ENCODE results near the gene KIF5A. TPM values are rescaled to one million over a fixed set of nuclear protein-coding genes. Genes with fewer than 3 reads are reported as not detected.

The KIF5A gene
- polyA plus RNA-seq, 2 donors = 0.12 to 0.24 TPM

DNA sequence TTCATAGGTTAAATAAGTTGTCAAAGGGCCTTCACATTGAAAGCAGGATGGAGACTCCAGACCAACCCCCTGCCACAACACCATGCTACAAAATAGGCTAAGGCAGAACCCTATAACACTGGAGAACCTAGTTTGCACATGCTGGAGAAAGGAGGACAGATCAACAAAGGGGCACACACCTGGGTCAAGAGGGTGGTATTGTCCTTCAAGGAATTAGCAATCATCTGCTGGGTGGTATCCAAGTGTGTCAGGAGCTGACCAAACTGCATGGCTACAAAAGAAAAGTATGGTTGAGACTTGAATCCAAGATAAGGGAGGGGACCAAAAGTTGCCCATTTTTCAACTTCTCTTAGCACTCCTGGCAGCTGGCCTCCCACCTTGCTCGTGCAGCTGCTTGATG lies 18.0 kb upstream of the KIF5A start:
- Histone ChIP-seq H3K4me3 (ENCODE audit: low read depth in 1 of 2, low read length in 2 of 2) (no peak overlapping the region), H3K27me3 (ENCODE audit: control insufficient read depth in 1 of 2, insufficient read depth in 2 of 2, low read length in 2 of 2) (no peaks in the 10 kb centered on the region), H3K27ac (ENCODE audit: low read depth in 2 of 2, low read length in 1 of 2) (no peak overlapping the region), H3K36me3 (ENCODE audit: control insufficient read depth in 2 of 2, insufficient read depth in 2 of 2, low read length in 1 of 2) (peaks cover 36 to 41% of the 10 kb centered on the region in 2 donors), H3K4me1 (ENCODE audit: control insufficient read depth in 2 of 2, insufficient read depth in 2 of 2, low read length in 1 of 2) (no peaks in the 10 kb centered on the region), H3K9me3 (ENCODE audit: control insufficient read depth in 2 of 2, insufficient read depth in 1 of 2, low read depth in 1 of 2, low read length in 1 of 2) (no peaks in the 10 kb centered on the region)
- 67 to 72% methylated on average over 1 of the region's 1 CpG for WGBS, 2 donors

DNA sequence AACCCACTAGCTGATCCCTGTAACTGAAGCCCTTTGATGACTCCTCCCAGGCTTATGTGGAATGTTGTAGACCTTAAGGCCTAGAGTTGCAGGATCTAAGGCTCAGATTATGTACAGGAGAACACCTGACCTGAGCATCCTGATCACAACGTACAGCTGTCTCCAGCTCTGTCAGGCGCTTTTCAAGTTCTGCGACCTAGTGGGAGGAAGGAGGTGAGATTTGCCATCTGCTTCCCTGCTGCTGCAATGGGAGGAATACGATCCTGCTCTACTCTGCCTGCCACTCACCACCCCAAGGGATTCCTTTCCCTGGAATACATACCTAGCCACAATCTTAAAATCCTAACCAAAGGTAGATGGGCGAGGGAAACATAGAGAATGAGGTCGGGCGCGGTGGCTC lies 16.7 kb upstream of the KIF5A start:
- WGBS, 2 donors = 93 to 99% methylated on average over 8 of the region's 8 CpGs
- H3K4me3 ChIP-seq (ENCODE audit: low read depth in 1 of 2, low read length in 2 of 2) = no peak overlapping the region
- H3K4me1 ChIP-seq (ENCODE audit: control insufficient read depth in 2 of 2, insufficient read depth in 2 of 2, low read length in 1 of 2) = no peaks in the 10 kb centered on the region
- no peak overlapping the region for H3K27ac ChIP-seq (ENCODE audit: low read depth in 2 of 2, low read length in 1 of 2)
- no peaks in the 10 kb centered on the region for H3K27me3 ChIP-seq (ENCODE audit: control insufficient read depth in 1 of 2, insufficient read depth in 2 of 2, low read length in 2 of 2)
- peaks cover 34 to 40% of the 10 kb centered on the region in 2 donors for H3K36me3 ChIP-seq (ENCODE audit: control insufficient read depth in 2 of 2, insufficient read depth in 2 of 2, low read length in 1 of 2)
- H3K9me3 ChIP-seq (ENCODE audit: control insufficient read depth in 2 of 2, insufficient read depth in 1 of 2, low read depth in 1 of 2, low read length in 1 of 2) = no peaks in the 10 kb centered on the region

DNA sequence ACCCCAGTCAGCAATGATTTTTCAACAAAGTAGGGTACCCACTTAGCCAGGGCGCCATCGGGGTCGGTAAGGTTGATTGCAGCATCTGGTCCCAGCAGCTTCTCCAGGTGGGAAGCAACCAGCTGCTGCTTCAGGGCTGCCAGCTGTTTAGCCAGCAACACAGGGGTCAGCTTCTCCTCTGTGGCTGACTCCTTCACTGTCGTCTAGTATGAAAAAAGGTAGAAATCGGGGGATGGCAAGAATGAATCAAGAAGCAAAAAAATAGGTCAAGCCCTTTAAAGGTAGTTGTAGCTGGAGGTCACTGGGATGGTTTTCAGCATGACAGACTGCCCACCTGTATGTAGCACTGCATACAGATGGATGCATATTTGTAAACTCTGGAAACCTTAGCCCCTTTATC lies 15.6 kb upstream of the KIF5A start:
- no peaks in the 10 kb centered on the region for H3K4me1 ChIP-seq (ENCODE audit: control insufficient read depth in 2 of 2, insufficient read depth in 2 of 2, low read length in 1 of 2)
- no peaks in the 10 kb centered on the region for H3K27me3 ChIP-seq (ENCODE audit: control insufficient read depth in 1 of 2, insufficient read depth in 2 of 2, low read length in 2 of 2)
- H3K27ac ChIP-seq (ENCODE audit: low read depth in 2 of 2, low read length in 1 of 2) = no peak overlapping the region
- no peaks in the 10 kb centered on the region for H3K9me3 ChIP-seq (ENCODE audit: control insufficient read depth in 2 of 2, insufficient read depth in 1 of 2, low read depth in 1 of 2, low read length in 1 of 2)
- peaks cover 30 to 40% of the 10 kb centered on the region in 2 donors for H3K36me3 ChIP-seq (ENCODE audit: control insufficient read depth in 2 of 2, insufficient read depth in 2 of 2, low read length in 1 of 2)
- WGBS, 2 donors = 90 to 93% methylated on average over 5 of the region's 5 CpGs
- no peak overlapping the region for H3K4me3 ChIP-seq (ENCODE audit: low read depth in 1 of 2, low read length in 2 of 2)

DNA sequence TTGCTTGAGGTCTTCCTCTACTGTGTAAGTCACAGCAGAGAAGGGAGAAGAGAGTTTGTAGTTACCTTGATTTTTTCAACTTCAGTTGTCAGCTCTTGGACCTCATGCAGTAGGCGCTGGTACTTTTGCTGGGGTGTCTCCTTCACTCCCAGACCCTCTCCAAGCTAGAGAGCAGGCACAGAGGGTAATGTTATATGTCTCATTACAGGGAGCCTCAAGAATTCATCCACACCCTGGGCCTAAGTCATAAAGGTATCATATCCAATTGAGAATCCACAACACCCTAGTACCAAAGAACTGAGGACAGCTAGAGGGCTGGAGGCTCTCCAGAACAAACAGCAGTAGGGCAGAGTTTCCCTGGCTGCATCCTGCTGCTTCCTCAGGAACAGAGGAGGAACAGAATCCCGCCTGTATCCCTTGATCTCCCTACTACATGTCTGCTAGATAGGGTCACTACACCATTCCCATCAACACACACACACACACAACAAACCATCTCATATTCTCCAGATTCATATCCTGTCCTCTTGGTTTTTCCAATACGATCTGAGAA lies 14.8 kb upstream of the KIF5A start:
- Histone ChIP-seq H3K9me3 (ENCODE audit: control insufficient read depth in 2 of 2, insufficient read depth in 1 of 2, low read depth in 1 of 2, low read length in 1 of 2) (no peaks in the 10 kb centered on the region), H3K27me3 (ENCODE audit: control insufficient read depth in 1 of 2, insufficient read depth in 2 of 2, low read length in 2 of 2) (no peaks in the 10 kb centered on the region), H3K27ac (ENCODE audit: low read depth in 2 of 2, low read length in 1 of 2) (no peak overlapping the region), H3K36me3 (ENCODE audit: control insufficient read depth in 2 of 2, insufficient read depth in 2 of 2, low read length in 1 of 2) (peaks cover 27 to 41% of the 10 kb centered on the region in 2 donors), H3K4me1 (ENCODE audit: control insufficient read depth in 2 of 2, insufficient read depth in 2 of 2, low read length in 1 of 2) (no peaks in the 10 kb centered on the region), H3K4me3 (ENCODE audit: low read depth in 1 of 2, low read length in 2 of 2) (no peak overlapping the region)
- WGBS, 2 donors = 91 to 95% methylated on average over 3 of the region's 3 CpGs

DNA sequence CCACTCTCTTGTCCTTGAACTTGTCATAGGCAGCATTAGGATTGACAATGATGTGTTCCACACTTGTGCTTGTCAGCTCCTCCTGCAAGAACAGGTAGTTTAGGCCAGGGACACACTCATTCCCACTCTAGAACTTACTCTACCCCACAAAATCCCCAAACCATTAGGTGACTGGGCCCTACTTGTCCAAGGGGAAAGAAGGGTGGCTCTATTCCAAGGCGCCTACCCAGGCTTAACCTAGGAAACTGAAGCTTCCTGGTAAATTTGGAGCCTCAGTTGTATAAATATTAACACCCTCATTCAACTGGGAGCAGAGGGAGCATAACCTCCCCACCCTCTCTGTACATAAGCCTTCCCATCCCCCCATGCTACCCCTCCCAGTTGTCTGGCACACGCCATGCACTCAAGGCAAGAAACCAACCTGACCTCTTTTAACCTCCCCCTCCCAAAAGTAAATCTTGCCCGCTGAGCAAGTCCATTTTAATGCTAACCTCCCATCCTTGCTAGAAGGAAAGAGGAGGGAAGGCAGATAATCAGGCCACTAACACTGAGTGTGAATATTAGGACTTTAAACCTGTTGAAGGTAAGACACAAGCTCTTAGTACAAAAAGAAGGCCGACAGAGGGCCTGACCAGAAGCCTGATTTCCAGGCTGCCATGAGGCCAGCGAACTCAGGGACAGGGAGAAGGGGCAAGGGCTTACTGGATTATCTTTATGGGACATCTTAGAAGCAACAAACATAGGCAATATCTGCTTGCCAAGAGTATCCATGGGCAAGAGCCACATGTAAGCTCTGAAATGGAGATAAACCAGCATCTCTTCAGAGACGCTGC lies 13.9 kb upstream of the KIF5A start:
- Histone ChIP-seq H3K4me3 (ENCODE audit: low read depth in 1 of 2, low read length in 2 of 2) (no peak overlapping the region), H3K9me3 (ENCODE audit: control insufficient read depth in 2 of 2, insufficient read depth in 1 of 2, low read depth in 1 of 2, low read length in 1 of 2) (no peaks in the 10 kb centered on the region), H3K36me3 (ENCODE audit: control insufficient read depth in 2 of 2, insufficient read depth in 2 of 2, low read length in 1 of 2) (peaks cover 20 to 35% of the 10 kb centered on the region in 2 donors), H3K4me1 (ENCODE audit: control insufficient read depth in 2 of 2, insufficient read depth in 2 of 2, low read length in 1 of 2) (no peaks in the 10 kb centered on the region), H3K27ac (ENCODE audit: low read depth in 2 of 2, low read length in 1 of 2) (no peak overlapping the region), H3K27me3 (ENCODE audit: control insufficient read depth in 1 of 2, insufficient read depth in 2 of 2, low read length in 2 of 2) (no peaks in the 10 kb centered on the region)
- whole genome bisulfite sequencing, 2 donors = 74 to 78% methylated on average over 6 of the region's 6 CpGs

DNA sequence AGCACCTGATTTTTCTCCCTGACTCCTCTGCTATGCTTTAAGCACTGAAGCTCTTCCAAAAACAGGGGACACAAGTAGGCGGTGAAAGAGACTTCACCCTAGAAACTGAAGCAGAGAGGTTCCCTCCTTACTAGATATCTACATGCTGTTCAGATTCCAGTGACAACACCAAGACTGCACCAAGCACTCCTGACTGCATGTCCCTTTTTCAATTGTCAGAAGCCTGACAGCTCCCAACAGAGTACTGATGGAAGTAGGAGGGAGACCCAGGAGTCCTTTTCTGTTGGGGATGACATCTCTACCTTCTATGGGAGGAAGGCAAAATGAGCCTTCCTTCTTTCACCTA lies 13.3 kb upstream of the KIF5A start:
- WGBS, 2 donors = 89 to 96% methylated on average over 1 of the region's 1 CpG
- no peaks in the 10 kb centered on the region for H3K4me1 ChIP-seq (ENCODE audit: control insufficient read depth in 2 of 2, insufficient read depth in 2 of 2, low read length in 1 of 2)
- no peak overlapping the region for H3K27ac ChIP-seq (ENCODE audit: low read depth in 2 of 2, low read length in 1 of 2)
- H3K9me3 ChIP-seq (ENCODE audit: control insufficient read depth in 2 of 2, insufficient read depth in 1 of 2, low read depth in 1 of 2, low read length in 1 of 2) = no peaks in the 10 kb centered on the region
- no peaks in the 10 kb centered on the region for H3K27me3 ChIP-seq (ENCODE audit: control insufficient read depth in 1 of 2, insufficient read depth in 2 of 2, low read length in 2 of 2)
- no peak overlapping the region for H3K4me3 ChIP-seq (ENCODE audit: low read depth in 1 of 2, low read length in 2 of 2)
- H3K36me3 ChIP-seq (ENCODE audit: control insufficient read depth in 2 of 2, insufficient read depth in 2 of 2, low read length in 1 of 2) = peaks cover 20 to 41% of the 10 kb centered on the region in 2 donors

DNA sequence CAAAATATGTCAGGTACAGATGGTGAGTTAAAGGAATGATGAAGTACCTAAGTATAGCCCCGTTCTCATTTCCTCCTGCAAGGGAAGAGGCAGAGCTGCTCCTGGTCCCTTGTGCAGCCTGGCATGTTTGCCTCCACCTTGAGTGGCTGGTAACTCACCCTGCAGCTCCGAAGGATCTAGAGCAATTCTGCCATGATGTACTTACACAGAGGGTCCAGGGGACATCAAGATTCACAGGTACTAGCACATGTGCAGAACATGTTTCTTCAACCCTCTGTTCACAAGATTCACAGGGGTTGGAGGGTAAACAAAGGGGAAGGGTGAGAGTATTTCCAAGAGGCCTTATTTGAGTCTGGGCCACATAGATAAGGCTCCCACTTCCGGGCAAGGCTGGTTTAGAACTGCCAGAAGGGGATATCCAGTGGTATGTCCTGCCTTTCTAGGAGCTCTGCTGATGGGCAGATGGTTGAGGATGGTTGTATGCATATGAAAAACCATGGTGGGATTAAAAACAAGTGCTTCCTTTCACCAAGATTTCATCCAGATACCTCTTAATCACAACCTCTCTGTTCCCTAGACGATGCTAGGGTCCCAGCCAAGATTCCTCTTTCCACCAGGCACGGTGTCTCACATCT lies 10.6 kb upstream of the KIF5A start:
- Histone ChIP-seq H3K4me3 (ENCODE audit: low read depth in 1 of 2, low read length in 2 of 2) (no peak overlapping the region), H3K36me3 (ENCODE audit: control insufficient read depth in 2 of 2, insufficient read depth in 2 of 2, low read length in 1 of 2) (peaks cover 8 to 24% of the 10 kb centered on the region in 2 donors), H3K27me3 (ENCODE audit: control insufficient read depth in 1 of 2, insufficient read depth in 2 of 2, low read length in 2 of 2) (no peaks in the 10 kb centered on the region), H3K4me1 (ENCODE audit: control insufficient read depth in 2 of 2, insufficient read depth in 2 of 2, low read length in 1 of 2) (no peaks in the 10 kb centered on the region), H3K27ac (ENCODE audit: low read depth in 2 of 2, low read length in 1 of 2) (no peak overlapping the region), H3K9me3 (ENCODE audit: control insufficient read depth in 2 of 2, insufficient read depth in 1 of 2, low read depth in 1 of 2, low read length in 1 of 2) (no peaks in the 10 kb centered on the region)
- WGBS, 2 donors = 75 to 90% methylated on average over 5 of the region's 5 CpGs

DNA sequence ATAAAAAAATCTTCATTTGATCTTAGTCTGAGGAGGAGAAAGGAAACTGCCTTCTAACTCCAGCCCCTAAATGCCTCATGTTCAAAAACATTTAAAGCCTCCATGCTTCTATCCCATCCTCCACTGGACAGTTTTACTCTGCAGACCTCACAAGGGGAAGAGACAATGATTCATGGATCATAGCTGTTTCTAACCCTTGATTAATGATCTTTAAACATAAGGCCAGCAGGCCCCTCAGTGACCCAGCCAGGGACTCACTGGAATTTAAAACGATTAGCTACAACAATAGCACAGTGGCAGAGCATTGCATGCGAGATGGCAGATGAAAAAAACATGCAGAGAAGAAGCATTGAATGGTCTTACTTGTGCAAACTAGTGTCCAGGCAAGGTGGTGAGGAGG lies 8.8 kb upstream of the KIF5A start:
- Histone ChIP-seq H3K27ac (ENCODE audit: low read depth in 2 of 2, low read length in 1 of 2) (no peak overlapping the region), H3K9me3 (ENCODE audit: control insufficient read depth in 2 of 2, insufficient read depth in 1 of 2, low read depth in 1 of 2, low read length in 1 of 2) (no peaks in the 10 kb centered on the region), H3K4me3 (ENCODE audit: low read depth in 1 of 2, low read length in 2 of 2) (no peak overlapping the region), H3K27me3 (ENCODE audit: control insufficient read depth in 1 of 2, insufficient read depth in 2 of 2, low read length in 2 of 2) (no peaks in the 10 kb centered on the region), H3K36me3 (ENCODE audit: control insufficient read depth in 2 of 2, insufficient read depth in 2 of 2, low read length in 1 of 2) (peaks cover 6 to 15% of the 10 kb centered on the region in 2 donors), H3K4me1 (ENCODE audit: control insufficient read depth in 2 of 2, insufficient read depth in 2 of 2, low read length in 1 of 2) (peaks cover 4 to 5% of the 10 kb centered on the region in 2 donors)
- WGBS, 2 donors = 45 to 48% methylated on average over 2 of the region's 2 CpGs

DNA sequence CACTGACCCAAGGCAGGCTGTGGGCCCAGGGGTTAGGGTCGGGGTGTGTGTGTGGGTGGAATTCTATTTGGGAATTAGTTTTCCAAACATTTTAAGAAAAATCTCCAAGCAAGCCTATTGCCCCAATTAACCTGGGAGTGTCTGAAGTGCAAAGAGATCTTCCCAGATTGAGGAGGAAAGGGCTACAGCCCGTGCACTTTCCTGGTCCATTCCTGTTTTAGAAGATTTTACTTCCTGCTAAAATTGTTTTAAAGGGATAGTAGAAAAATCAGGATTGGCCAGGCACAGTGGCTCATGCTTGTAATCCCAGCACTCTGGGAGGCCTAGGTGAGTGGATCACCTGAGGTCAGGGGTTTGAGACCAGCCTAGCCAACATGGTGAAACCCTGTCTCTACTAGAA lies 8.1 kb upstream of the KIF5A start:
- Histone ChIP-seq H3K27me3 (ENCODE audit: control insufficient read depth in 1 of 2, insufficient read depth in 2 of 2, low read length in 2 of 2) (no peaks in the 10 kb centered on the region), H3K36me3 (ENCODE audit: control insufficient read depth in 2 of 2, insufficient read depth in 2 of 2, low read length in 1 of 2) (peaks cover 6 to 15% of the 10 kb centered on the region in 2 donors), H3K4me1 (ENCODE audit: control insufficient read depth in 2 of 2, insufficient read depth in 2 of 2, low read length in 1 of 2) (peaks cover 5% of the 10 kb centered on the region in 2 donors), H3K4me3 (ENCODE audit: low read depth in 1 of 2, low read length in 2 of 2) (no peak overlapping the region), H3K9me3 (ENCODE audit: control insufficient read depth in 2 of 2, insufficient read depth in 1 of 2, low read depth in 1 of 2, low read length in 1 of 2) (no peaks in the 10 kb centered on the region), H3K27ac (ENCODE audit: low read depth in 2 of 2, low read length in 1 of 2) (no peak overlapping the region)
- WGBS, 2 donors = 79 to 82% methylated on average over 2 of the region's 2 CpGs

All from esophagus (tissue), 2 donors.